NCI-H2196 treated with DMSO at 0.1 percent for 48 hours (cell line): Measurements from ENCODE around the gene SUCNR1.
"Not testable (repeated sequence)": the region's sequence is repeated elsewhere in the genome, so short reads cannot be mapped to it uniquely, and the experiment has no call there.

Experiments
- DNase-seq: peaks from one replicate; lab custom pipeline; 2025; ENCODE audit not compliant: unreplicated experiment; lab: John Stamatoyannopoulos, UW

The SUCNR1 gene

GRCh38 chr3:151900884-151901643 is 27.6 kb downstream of the SUCNR1 start:
- DNase-seq, result no peak

- DNase-seq, result no peak
Observed at GRCh38 chr3:151901644-151902285, 28.3 kb downstream of the SUCNR1 start.

- no peak for DNase-seq
Observed at GRCh38 chr3:151903501-151903991, 30.1 kb downstream of the SUCNR1 start.

- no peak for DNase-seq
Observed at GRCh38 chr3:151905647-151906046, 32.2 kb downstream of the SUCNR1 start.

- DNase-seq, result no peak
Observed at GRCh38 chr3:151906751-151907150, 33.3 kb downstream of the SUCNR1 start.

- no peak for DNase-seq
Observed at GRCh38 chr3:151908399-151908798, 35.0 kb downstream of the SUCNR1 start.

GRCh38 chr3:151909681-151910405 is 36.4 kb downstream of the SUCNR1 start:
- DNase-seq, result no peak

GRCh38 chr3:151911462-151911861 is 38.0 kb downstream of the SUCNR1 start:
- DNase-seq, result no peak

GRCh38 chr3:151912028-151912427 is 38.6 kb downstream of the SUCNR1 start:
- no peak for DNase-seq

- no peak for DNase-seq
Observed at GRCh38 chr3:151916781-151917180, 43.3 kb downstream of the SUCNR1 start.

- peak; percentile 70 for DNase-seq
Observed at GRCh38 chr3:151918253-151919029, 45.0 kb downstream of the SUCNR1 start.

- DNase-seq, result no peak
Observed at GRCh38 chr3:151919030-151919328, 45.5 kb downstream of the SUCNR1 start.

- no peak for DNase-seq
Observed at GRCh38 chr3:151919446-151919845, 46.0 kb downstream of the SUCNR1 start.

- DNase-seq, result no peak
Observed at GRCh38 chr3:151923901-151924300, 50.5 kb downstream of the SUCNR1 start.

- DNase-seq, result no peak
Observed at GRCh38 chr3:151924753-151925152, 51.3 kb downstream of the SUCNR1 start.

GRCh38 chr3:151925419-151925818 is 52.0 kb downstream of the SUCNR1 start:
- DNase-seq, result no peak

GRCh38 chr3:151925876-151926275 is 52.4 kb downstream of the SUCNR1 start:
- no peak for DNase-seq

GRCh38 chr3:151926956-151927355 is 53.5 kb downstream of the SUCNR1 start:
- DNase-seq, result no peak

GRCh38 chr3:151927915-151928525 is 54.6 kb downstream of the SUCNR1 start:
- DNase-seq, result not testable (repeated sequence)

GRCh38 chr3:151931171-151931570 is 57.7 kb downstream of the SUCNR1 start:
- no peak for DNase-seq
